ENCODE data around the gene INSRR.
A peak's percentile ranks its signal among the peaks of the same experiment; 100 is the strongest.

INSRR gene

GRCh38 chr1:156851779-156852417 lies 7.0 kb downstream of the INSRR start:
- DNase-seq (ENCODE audit: low read depth in 2 of 2): no peak

GRCh38 chr1:156849151-156849496 lies 9.8 kb downstream of the INSRR start:
- DNase-seq (ENCODE audit: low read depth in 2 of 2): no peak

GRCh38 chr1:156848461-156849150 lies 10.3 kb downstream of the INSRR start:
- peak; percentile 34 to 36 for DNase-seq (ENCODE audit: low read depth in 2 of 2)

GRCh38 chr1:156847591-156848460 lies 11.1 kb downstream of the INSRR start:
- no peak for DNase-seq (ENCODE audit: low read depth in 2 of 2)

- DNase-seq (ENCODE audit: low read depth in 2 of 2): no peak
Observed at GRCh38 chr1:156846643-156847042, 12.3 kb downstream of the INSRR start.

- DNase-seq (ENCODE audit: low read depth in 2 of 2): no peak
Observed at GRCh38 chr1:156845953-156846545, 12.9 kb downstream of the INSRR start.

- DNase-seq (ENCODE audit: low read depth in 2 of 2): no peak
Observed at GRCh38 chr1:156845055-156845952, 13.6 kb downstream of the INSRR start.

GRCh38 chr1:156844638-156845037 lies 14.3 kb downstream of the INSRR start:
- no peak for DNase-seq (ENCODE audit: low read depth in 2 of 2)

GRCh38 chr1:156844102-156844501 lies 14.8 kb downstream of the INSRR start:
- no peak for DNase-seq (ENCODE audit: low read depth in 2 of 2)

- no peak for DNase-seq (ENCODE audit: low read depth in 2 of 2)
Observed at GRCh38 chr1:156842618-156843300, 16.2 kb downstream of the INSRR start.

- no peak for DNase-seq (ENCODE audit: low read depth in 2 of 2)
Observed at GRCh38 chr1:156841295-156841855, 17.5 kb downstream of the INSRR start.

- no peak for DNase-seq (ENCODE audit: low read depth in 2 of 2)
Observed at GRCh38 chr1:156840898-156841279, 18.0 kb downstream of the INSRR start.

GRCh38 chr1:156840186-156840897 lies 18.6 kb downstream of the INSRR start:
- DNase-seq (ENCODE audit: low read depth in 2 of 2): no peak

- DNase-seq (ENCODE audit: low read depth in 2 of 2): no peak
Observed at GRCh38 chr1:156839426-156840109, 19.3 kb downstream of the INSRR start.

GRCh38 chr1:156838972-156839371 lies 19.9 kb downstream of the INSRR start:
- DNase-seq (ENCODE audit: low read depth in 2 of 2): no peak

- no peak for DNase-seq (ENCODE audit: low read depth in 2 of 2)
Observed at GRCh38 chr1:156836892-156837291, 22.0 kb downstream of the INSRR start.

GRCh38 chr1:156836041-156836654 lies 22.8 kb downstream of the INSRR start:
- no peak for DNase-seq (ENCODE audit: low read depth in 2 of 2)

GRCh38 chr1:156834322-156834721 lies 24.6 kb downstream of the INSRR start:
- DNase-seq (ENCODE audit: low read depth in 2 of 2): no peak

- no peak for DNase-seq (ENCODE audit: low read depth in 2 of 2)
Observed at GRCh38 chr1:156833603-156834002, 25.3 kb downstream of the INSRR start.
